Measurements from ENCODE around the gene DCC.

Gene DCC

DNA sequence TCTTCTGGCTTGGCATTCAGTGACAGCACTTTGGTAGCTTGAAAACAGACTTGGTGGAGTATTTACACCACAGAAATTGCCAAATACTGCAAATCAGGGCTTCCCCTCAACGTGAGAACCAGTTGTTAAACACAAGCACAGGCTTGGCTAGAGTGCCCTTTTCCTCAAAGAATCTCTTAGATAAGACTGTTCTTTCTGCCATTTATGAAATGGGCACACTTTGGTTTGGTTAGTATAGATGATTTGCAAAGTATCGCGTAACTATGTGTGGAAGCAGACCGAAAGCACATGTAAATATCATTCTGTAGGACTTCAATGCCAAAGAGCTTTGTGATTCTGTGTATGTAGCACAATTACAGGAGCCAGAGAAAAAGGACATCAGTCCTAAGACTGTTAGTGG lies 308.2 kb downstream of the DCC start:
- Histone ChIP-seq H3K27ac (no peak overlapping the region), H3K27me3 (no peaks in the 10 kb centered on the region), H3K36me3 (no peaks in the 10 kb centered on the region), H3K4me1 (no peaks in the 10 kb centered on the region), H3K4me3 (no peak overlapping the region), H3K9me3 (no peaks in the 10 kb centered on the region)
- TF ChIP-seq, protein P1, sequence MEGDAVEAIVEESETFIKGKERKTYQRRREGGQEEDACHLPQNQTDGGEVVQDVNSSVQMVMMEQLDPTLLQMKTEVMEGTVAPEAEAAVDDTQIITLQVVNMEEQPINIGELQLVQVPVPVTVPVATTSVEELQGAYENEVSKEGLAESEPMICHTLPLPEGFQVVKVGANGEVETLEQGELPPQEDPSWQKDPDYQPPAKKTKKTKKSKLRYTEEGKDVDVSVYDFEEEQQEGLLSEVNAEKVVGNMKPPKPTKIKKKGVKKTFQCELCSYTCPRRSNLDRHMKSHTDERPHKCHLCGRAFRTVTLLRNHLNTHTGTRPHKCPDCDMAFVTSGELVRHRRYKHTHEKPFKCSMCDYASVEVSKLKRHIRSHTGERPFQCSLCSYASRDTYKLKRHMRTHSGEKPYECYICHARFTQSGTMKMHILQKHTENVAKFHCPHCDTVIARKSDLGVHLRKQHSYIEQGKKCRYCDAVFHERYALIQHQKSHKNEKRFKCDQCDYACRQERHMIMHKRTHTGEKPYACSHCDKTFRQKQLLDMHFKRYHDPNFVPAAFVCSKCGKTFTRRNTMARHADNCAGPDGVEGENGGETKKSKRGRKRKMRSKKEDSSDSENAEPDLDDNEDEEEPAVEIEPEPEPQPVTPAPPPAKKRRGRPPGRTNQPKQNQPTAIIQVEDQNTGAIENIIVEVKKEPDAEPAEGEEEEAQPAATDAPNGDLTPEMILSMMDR (IDR thresholded peaks at IDR 0.05): no peak
- no peak for DNase-seq
- intact Hi-C loops (cut with DNase I; ENCODE audit: low total_unique reads): no loop called here

DNA sequence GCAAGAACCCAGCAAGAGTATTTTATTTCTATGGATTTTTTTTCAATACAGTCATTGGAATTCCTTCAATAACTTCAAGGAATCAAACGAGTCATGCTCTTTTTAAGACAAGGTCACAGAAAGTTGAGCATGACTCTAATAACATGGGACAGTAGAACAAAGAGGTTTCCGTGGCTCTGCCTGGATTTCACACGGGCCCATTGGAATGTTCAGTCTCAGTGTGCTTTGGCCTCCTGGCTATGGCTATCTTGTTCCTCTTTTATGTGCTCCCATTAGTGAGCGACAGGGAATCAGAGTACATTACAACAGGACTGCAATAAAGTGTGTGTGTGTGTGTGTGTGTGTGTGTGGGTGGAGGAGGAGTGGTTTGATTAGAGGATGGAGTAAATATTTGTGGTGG lies 312.4 kb downstream of the DCC start:
- Histone ChIP-seq H3K4me1 (no peaks in the 10 kb centered on the region), H3K4me3 (no peak overlapping the region), H3K9me3 (no peaks in the 10 kb centered on the region), H3K36me3 (no peaks in the 10 kb centered on the region), H3K27ac (no peak overlapping the region), H3K27me3 (no peaks in the 10 kb centered on the region)
- intact Hi-C loops (cut with DNase I; ENCODE audit: low total_unique reads): no loop called here
- TF ChIP-seq, protein P1 (IDR thresholded peaks at IDR 0.05): no peak
- DNase-seq: no peak

DNA sequence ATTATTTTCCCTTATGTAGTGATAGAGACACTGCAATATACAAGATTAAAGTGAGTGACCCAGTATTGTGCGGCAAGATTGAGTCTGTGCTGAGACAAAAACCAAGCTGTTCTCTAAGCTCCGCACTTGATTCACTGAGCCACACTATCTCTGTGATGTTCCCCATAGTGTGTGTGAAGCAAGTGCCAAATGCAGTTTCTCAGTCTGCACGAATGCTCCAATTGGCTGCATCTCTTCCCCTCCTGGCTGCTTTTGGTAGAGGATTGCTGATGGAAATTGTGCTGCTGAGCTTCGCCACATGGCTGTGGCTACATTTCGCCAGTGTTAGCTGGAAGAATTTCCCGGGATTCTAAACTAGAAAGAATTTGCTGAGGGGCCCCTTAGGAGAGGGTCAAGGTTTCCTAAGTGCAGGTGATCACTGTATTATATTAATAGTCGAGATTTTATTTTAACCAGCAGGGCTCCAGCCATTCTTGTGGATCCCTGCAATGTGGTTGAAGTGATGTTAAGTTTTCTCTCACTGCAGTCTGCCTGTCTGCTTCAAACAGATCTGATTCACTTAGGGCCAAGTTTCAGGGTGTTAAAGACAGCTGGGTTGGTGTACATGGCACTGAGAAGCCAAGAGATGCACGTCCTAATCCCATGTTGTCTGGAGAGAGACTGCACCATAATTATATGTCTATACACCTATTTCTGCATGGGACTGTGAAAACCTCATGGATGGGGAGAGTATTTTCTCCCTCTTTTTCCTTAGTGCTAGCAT lies 317.2 kb downstream of the DCC start:
- TF ChIP-seq, protein P1 (IDR thresholded peaks at IDR 0.05): no peak
- no peaks in the 10 kb centered on the region for H3K27me3 ChIP-seq
- intact Hi-C loops (cut with DNase I; ENCODE audit: low total_unique reads): no loop called here
- no peak for DNase-seq
- H3K4me1 ChIP-seq: no peaks in the 10 kb centered on the region
- no peak overlapping the region for H3K4me3 ChIP-seq
- no peaks in the 10 kb centered on the region for H3K9me3 ChIP-seq
- no peaks in the 10 kb centered on the region for H3K36me3 ChIP-seq
- no peak overlapping the region for H3K27ac ChIP-seq

DNA sequence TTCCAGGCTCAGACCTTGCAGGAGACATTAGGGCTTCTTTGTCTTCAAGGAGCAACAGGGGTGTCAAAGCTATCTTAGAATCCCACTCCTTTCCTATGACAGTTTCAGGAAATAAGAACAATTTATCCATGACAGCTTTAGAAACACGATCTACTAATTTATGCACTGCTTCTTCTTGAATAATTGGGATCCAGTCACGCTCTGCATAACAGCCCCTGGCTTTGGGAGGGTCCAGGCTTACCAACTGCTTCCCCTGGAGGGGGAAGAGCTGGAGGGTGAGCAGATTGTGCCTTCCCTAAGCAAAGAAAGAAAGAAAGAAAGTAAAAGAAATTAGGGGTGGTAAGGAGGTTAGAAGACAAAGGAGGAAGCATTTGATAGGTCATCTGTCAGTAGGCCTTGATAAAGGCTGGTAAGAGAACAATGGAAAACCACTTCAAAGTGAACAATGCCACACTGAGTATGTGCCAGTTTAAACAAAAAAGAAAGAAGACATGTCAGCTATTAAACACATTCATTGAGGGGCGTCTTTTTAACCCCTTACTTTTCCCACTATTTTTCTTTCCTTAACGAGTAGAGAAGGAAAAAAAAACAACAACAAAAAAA lies 327.6 kb downstream of the DCC start:
- H3K4me1 ChIP-seq: no peaks in the 10 kb centered on the region
- no peaks in the 10 kb centered on the region for H3K27me3 ChIP-seq
- H3K27ac ChIP-seq: no peak overlapping the region
- DNase-seq: no peak
- no peaks in the 10 kb centered on the region for H3K36me3 ChIP-seq
- TF ChIP-seq, protein P1 (IDR thresholded peaks at IDR 0.05): no peak
- H3K4me3 ChIP-seq: no peak overlapping the region
- intact Hi-C loops (cut with DNase I; ENCODE audit: low total_unique reads): no loop called here
- H3K9me3 ChIP-seq: no peaks in the 10 kb centered on the region

DNA sequence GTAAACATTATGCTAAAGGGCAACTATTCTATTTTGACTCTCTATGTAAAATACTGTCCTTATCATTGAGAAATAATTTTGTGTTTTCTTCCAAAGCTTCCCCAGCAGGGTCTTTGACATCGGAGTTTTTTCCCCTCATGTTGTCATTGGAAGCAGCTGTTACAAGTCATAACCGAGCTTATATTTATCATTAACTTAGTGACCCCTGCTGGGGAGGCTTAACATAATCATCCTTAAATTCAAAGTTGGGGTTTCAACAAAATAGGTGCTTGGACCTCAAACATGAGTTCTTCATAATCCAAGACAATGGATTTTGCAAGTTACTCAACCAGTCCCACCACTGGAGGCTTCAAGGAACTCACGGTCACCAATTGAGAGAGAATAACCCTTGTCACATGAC lies 330.9 kb downstream of the DCC start:
- intact Hi-C loops (cut with DNase I; ENCODE audit: low total_unique reads): no loop called here
- no peaks in the 10 kb centered on the region for H3K27me3 ChIP-seq
- H3K4me1 ChIP-seq: no peaks in the 10 kb centered on the region
- DNase-seq: no peak
- H3K4me3 ChIP-seq: no peak overlapping the region
- no peak overlapping the region for H3K27ac ChIP-seq
- no peaks in the 10 kb centered on the region for H3K36me3 ChIP-seq
- TF ChIP-seq, protein P1 (IDR thresholded peaks at IDR 0.05): peak; percentile 13 to 15
- H3K9me3 ChIP-seq: no peaks in the 10 kb centered on the region

All from tibial artery (tissue), 4 donors.